SK-MEL-5 (cell line): ENCODE data around the gene SPAG16. TPM values are rescaled to one million over a fixed set of nuclear protein-coding genes. Genes with fewer than 3 reads are reported as not detected.
"Not testable (repeated sequence)": the region's sequence is repeated elsewhere in the genome, so short reads cannot be mapped to it uniquely, and the experiment has no call there.

Experiments
- DNase-seq: peaks from one replicate; pipeline ENCODE4 v3.0.0-alpha.2; 2016; ENCODE audit warnings: low read depth, low spot score
- in situ Hi-C: cut with HindIII; loops from 2 replicates; pipeline ENCODE4 v1.10.0; 2016; ENCODE audit warnings: low sequenced_read_pairs, high pct_unique_total_duplicates, low pct_unique_long_range_greater_than_20kb
- total RNA-seq: library from RNA; depleted of rRNA; stranded (reverse); fragments of >200 nt; shearing (Covaris generic); gene quantifications from 2 replicates; pipeline ENCODE4 v1.2.3, GENCODE V29; 2014

SPAG16 gene
- total RNA-seq, 1 experiment from 2014 or later, result 17.4 TPM

GRCh38 chr2:214038186-214038585, 753.9 kb downstream of the SPAG16 start:
- no peak for DNase-seq
- in situ Hi-C loops, result no loop called here

DNA sequence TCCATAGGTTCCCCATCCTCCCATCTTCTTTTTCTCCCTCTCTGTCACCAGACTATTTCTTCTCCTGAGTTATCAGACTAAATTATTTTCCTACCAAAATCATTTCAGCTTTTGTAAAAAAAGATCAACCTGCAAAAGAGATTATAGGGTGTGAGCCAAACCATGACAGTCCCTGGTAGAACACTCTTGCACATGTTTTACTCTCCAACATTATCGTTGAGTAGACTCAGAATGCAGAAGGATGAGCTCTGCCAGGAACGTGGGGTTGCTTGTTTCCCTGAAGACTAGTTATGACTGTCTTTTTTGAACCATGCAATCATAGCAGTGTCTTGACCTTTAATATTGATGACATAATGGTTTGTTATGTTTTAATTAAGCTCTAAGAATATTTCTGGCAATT, 766.5 kb downstream of the SPAG16 start:
- no peak for DNase-seq
- in situ Hi-C loops, result no loop called here

DNA sequence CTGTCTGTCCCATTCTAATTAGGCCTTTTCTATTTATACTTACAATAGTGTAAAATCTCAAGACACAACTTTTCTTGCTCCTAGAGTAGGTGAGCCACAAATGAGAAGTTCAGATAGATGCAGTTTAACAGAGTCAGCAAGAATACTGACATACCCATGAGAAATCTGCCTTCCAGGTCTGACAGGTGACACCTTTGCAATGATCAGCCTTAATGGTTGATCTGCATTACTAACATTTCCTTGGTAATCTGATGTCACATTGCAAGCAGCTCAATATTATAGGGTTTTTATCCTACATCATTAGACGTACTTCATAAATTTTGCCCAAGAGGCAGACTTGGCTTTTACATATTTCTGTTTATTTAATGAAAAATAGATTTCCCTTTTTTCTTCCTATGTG, 767.3 kb downstream of the SPAG16 start:
- no peak for DNase-seq
- in situ Hi-C loops, result no loop called here

DNA sequence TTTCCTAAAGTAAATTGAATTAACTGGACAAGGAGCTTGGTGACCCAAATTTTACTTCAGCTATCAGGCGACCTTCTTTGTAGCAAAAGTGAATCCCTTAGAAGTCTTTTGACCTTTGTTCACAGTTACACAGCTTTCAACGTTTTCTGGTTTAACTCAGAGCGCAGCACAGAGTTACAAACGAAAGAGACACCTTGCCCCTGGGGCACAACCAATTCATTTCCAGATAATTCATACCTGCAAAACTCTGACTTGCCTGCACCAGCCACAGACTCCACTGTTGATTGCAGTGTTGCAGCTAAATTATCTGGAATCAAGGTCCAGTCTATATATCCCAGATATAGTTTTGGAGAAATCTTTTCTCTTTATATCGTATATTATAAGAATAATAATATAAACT, 768.0 kb downstream of the SPAG16 start:
- no peak for DNase-seq
- in situ Hi-C loops, result no loop called here

GRCh38 chr2:214057986-214058385, 773.7 kb downstream of the SPAG16 start:
- no peak for DNase-seq
- in situ Hi-C loops, result no loop called here

DNA sequence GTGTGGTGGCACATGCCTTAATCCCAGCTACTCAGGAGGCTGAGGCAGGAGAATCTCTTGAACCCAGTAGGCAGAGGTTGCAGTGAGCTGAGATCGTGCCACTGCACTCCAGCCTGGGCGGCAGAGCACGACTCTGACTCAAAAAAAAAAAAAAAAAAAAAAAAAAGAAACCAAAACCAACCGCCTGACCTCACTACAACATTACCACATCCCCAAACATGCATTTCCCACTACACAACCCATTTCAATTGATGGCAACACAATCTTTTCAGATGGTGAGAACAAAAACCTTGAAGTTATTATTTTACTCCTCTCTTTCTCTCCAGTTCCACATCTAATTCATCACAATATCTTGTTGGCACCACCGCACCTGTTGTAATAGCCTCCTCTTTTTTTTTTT, 778.0 kb downstream of the SPAG16 start:
- in situ Hi-C loops, DNase-seq: not testable (repeated sequence)

DNA sequence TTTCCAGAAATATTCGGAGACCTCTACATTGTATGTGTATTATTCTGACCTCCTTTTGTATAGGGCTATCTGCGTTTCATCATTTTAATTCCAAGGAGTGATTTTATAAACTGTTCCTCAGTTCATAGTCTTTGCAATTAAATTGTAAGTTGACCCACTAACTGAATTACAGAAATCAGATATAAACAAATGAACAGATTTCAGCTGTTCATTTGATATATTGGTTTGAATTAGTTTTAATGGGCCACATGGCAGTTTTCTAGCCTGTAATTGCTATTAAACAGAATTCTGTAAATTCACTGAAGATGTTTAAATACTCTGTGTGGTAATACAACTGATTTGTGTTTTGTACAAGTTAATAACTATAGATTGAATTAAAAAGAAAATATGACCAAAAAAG, 780.2 kb downstream of the SPAG16 start:
- DNase-seq, result no peak
- in situ Hi-C loops, result no loop called here

DNA sequence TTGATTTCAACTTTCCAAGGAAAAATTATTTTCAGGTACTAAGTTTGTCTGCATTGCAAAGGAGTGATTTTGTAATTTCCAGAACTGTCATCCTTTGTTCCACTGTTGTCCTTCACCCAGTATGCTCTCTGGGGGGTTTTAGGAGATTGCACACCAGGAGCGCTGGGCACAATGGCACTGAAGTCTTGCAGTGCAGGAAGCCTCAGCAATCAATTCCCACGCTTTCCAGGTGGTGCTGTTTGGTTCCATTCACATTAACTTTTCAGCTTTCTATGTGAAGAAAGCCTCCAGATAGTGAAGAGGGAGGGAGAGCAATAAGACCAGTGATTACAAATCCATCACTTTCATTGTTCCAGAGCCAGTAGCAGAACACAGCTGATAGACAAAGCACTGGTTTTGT, 782.6 kb downstream of the SPAG16 start:
- DNase-seq, result no peak
- in situ Hi-C loops, result no loop called here

DNA sequence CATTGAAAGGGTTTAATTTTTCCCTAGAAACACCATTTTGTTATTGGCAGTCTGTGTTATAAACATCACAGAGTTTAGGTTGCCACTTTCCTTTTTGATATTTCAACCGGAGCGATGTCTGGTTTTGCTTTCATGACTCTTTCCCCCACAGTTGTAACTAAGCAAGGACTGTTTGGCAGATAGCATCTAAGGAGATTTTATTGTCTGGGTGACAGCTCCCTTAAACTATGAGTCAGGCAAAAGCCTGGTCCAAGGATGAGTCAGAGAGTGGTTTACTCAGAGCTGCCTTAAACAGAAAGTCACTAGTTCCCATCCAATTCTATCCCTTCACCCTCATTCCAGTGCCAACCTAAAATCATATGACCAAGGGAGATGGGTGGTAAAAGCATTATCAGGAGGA, 785.0 kb downstream of the SPAG16 start:
- no peak for DNase-seq
- in situ Hi-C loops, result no loop called here

GRCh38 chr2:214075456-214075855, 791.2 kb downstream of the SPAG16 start:
- in situ Hi-C loops, result no loop called here
- no peak for DNase-seq

DNA sequence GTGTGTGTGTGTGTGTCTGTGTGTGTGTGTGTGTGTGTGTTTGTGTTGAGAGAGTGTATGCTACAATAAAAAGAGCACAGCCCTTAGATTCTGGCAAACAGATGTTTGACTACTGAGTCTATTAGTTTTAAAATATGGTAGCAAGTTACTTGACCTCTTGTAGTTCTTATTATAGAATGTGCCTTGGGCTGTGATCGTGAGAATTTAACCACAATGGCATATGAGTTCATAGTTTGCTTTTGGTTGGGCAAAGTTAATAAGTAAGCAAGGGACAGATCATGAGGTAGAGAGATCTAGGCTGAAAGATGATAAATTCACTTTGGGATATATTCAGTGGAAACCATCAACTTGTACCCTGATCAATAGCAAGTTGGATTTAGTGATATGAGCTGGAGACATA, 792.3 kb downstream of the SPAG16 start:
- DNase-seq, result no peak
- in situ Hi-C loops, result no loop called here

DNA sequence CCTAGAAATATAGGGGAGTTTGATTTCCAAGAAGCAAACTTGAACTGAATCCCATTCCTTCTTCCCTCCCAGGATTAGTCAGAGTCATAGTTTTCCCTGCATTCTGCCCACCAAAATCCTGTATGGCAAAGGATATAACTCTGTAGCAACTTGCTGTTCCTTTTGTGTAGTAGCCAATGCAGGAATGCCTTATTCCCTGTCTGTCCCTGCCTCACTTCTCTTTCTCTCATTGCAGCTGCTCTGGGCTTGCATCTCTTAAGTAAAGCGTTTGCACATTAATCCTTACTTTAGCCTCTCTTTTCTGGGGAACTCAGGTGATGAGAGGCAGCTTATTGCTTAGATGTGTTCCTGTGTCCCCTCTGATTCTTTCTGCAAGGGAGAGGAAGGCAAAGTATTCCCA, 793.5 kb downstream of the SPAG16 start:
- DNase-seq, result no peak
- in situ Hi-C loops, result no loop called here

- no peak for DNase-seq
- in situ Hi-C loops, result no loop called here
These were observed 794.8 kb downstream of the SPAG16 start for GRCh38 chr2:214079032-214079431.

DNA sequence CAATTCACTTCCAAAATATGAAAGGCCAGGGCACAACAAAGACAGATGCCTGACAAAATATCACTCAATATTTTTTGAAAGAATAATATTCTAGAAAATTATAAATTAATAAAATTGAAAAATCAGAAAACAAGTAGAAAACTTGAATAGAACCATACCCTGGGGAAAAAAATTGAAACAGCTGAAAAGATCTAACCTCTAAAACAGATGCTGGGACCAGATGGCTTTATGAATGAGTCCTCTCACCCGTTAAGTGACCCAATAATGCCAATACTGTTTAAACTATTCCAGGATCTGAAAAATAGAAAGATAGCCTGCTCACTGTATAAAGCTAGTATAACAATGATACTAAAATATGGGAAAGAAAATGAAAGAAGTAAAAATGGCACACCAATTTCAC, 804.3 kb downstream of the SPAG16 start:
- in situ Hi-C loops, result no loop called here
- DNase-seq, result no peak

GRCh38 chr2:214096208-214096715, 812.0 kb downstream of the SPAG16 start:
- in situ Hi-C loops, result no loop called here
- no peak for DNase-seq

- no peak for DNase-seq
- in situ Hi-C loops, result no loop called here
These were observed 814.5 kb downstream of the SPAG16 start for GRCh38 chr2:214098811-214099210.

GRCh38 chr2:214100488-214100887, 816.2 kb downstream of the SPAG16 start:
- in situ Hi-C loops, result no loop called here
- no peak for DNase-seq

GRCh38 chr2:214103276-214104001, 819.2 kb downstream of the SPAG16 start:
- in situ Hi-C loops, result no loop called here
- DNase-seq, result no peak

- in situ Hi-C loops, result no loop called here
These were observed 820.0 kb downstream of the SPAG16 start for GRCh38 chr2:214104219-214104618.

DNA sequence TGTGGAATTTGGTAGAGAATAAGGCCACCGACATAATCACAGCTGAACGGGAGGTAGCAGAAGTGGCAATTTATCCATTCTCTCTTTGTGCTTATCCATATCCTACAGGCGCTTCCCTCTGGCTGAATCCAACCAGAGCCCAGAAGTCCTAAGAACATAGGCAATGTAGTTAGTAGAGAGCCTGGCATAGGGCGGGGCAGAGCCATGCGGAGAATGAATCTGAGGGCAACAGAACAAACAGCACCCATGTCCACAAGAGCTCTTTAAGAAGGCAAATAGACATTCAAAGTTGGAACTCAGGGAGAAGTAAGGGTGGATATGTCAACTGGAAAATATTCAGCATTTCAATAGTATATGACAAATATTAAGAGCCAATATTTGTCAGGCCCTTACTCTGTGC, 820.7 kb downstream of the SPAG16 start:
- in situ Hi-C loops, result no loop called here
- no peak for DNase-seq

More at GRCh38 chr2:214104219-214104618, 820.0 kb downstream of the SPAG16 start:
- DNase-seq, result no peak
